ENCODE data around the gene TRMT1L.
A peak's percentile ranks its signal among the peaks of the same experiment; 100 is the strongest.

TRMT1L gene

DNA sequence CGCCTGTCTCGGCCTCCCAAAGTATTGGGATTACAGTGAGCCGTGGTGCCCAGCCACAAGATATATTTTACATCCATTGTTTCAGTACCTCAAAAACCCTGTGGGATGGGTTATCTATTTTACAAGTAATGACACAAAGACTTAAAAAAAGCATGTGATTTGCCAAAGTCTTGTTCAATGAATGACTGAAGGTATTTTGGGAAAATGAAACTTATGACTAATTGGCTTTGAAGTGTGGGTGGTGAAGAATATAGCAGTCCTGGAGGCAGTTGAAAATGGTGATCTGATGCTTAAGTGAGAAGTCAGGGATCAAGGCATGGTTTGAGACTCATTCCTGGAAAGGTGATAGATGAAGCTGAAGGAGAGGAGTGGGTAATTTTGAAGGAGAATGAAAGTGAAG, 3.2 kb upstream of the TRMT1L start:
- H3K27ac ChIP-seq (replicated peaks; ENCODE audit: low read length) = no peak overlapping the region
- peaks cover 2 to 3% of the 10 kb centered on the region in 2 donors for H3K36me3 ChIP-seq (replicated peaks in 1 of 2; ENCODE audit: control insufficient read depth in 2 of 2, insufficient read depth in 2 of 2, low read length in 2 of 2)
- peaks cover 1% of the 10 kb centered on the region for H3K79me1 ChIP-seq (ENCODE audit: low read depth, low read length)
- H3K23ac ChIP-seq (ENCODE audit: low read depth, low read length, poor library complexity) = no peak overlapping the region
- no peaks in the 10 kb centered on the region for H3K27me3 ChIP-seq (ENCODE audit: control insufficient read depth in 3 of 3, insufficient read depth in 3 of 3, low read depth in 1 of 3, low read length in 3 of 3)
- no peak overlapping the region for H2BK120ac ChIP-seq (ENCODE audit: low read depth, low read length)
- no peak overlapping the region for H4K8ac ChIP-seq (ENCODE audit: low read depth, low read length)
- H3K9ac ChIP-seq (ENCODE audit: low read depth, low read length, poor library complexity) = no peak overlapping the region
- H3K4ac ChIP-seq (ENCODE audit: low read length) = no peak overlapping the region
- no peak overlapping the region for H2BK5ac ChIP-seq (ENCODE audit: low read length)
- H2BK12ac ChIP-seq (ENCODE audit: low read length) = no peak overlapping the region
- no peak overlapping the region for H2AK5ac ChIP-seq (ENCODE audit: low read depth, low read length)
- peaks cover 2 to 7% of the 10 kb centered on the region in 2 donors for H3K4me1 ChIP-seq (ENCODE audit: control insufficient read depth in 2 of 2, insufficient read depth in 1 of 2, low read depth in 1 of 2, low read length in 2 of 2)
- H2BK15ac ChIP-seq (ENCODE audit: low read length) = no peak overlapping the region
- no peak overlapping the region for H4K91ac ChIP-seq (ENCODE audit: low read depth, low read length, poor library complexity)
- DNase-seq (ENCODE audit: low spot score) = no peak
- no peak overlapping the region for H2AFZ ChIP-seq (ENCODE audit: low read length)
- no peak overlapping the region for H3K18ac ChIP-seq (ENCODE audit: low read length)
- no peak overlapping the region for H3K4me3 ChIP-seq (ENCODE audit: low read length in 2 of 2)
- no CpG with 5 or more reads among the region's 3 CpGs for WGBS, 2 donors (ENCODE audit: extremely low coverage in 2 of 2, insufficient read length in 2 of 2, insufficient replicate concordance in 1 of 2)
- H3K9me3 ChIP-seq (replicated peaks in 1 of 2; ENCODE audit: control insufficient read depth in 2 of 2, insufficient read depth in 1 of 2, low read depth in 1 of 2, low read length in 2 of 2) = no peaks in the 10 kb centered on the region
- H3K4me2 ChIP-seq (ENCODE audit: insufficient read depth, low read length, poor library complexity, severe bottlenecking) = no peak overlapping the region
- H3K14ac ChIP-seq (ENCODE audit: low read length) = no peak overlapping the region

DNA sequence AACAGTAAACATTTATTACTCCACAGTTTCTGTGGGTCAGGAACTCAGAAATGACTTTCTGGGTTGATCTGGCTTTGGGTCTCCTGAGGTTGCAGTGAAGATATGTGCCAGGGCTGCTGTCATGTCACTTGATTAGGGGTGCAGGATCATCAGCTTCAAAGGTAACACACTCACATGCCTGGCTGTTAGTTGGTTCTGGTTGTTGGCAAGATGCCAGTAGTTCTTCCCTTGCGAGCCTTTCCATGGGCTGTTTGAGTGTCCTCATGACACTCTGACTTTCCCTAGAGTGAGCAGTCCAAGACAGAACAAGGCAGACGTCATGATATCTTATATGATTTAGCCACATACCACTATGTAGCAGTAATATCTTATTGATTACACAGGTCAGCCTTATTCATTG, 2.0 kb upstream of the TRMT1L start:
- no peak overlapping the region for H3K18ac ChIP-seq (ENCODE audit: low read length)
- H3K14ac ChIP-seq (ENCODE audit: low read length) = no peak overlapping the region
- peaks cover 1% of the 10 kb centered on the region for H3K79me1 ChIP-seq (ENCODE audit: low read depth, low read length)
- H4K91ac ChIP-seq (ENCODE audit: low read depth, low read length, poor library complexity) = no peak overlapping the region
- peak overlapping the region in 1 of 2 donors; percentile 35 for H3K4me3 ChIP-seq (ENCODE audit: low read length in 2 of 2)
- no peak overlapping the region for H4K8ac ChIP-seq (ENCODE audit: low read depth, low read length)
- no peak for DNase-seq (ENCODE audit: low spot score)
- peaks cover 2 to 7% of the 10 kb centered on the region in 2 donors for H3K4me1 ChIP-seq (ENCODE audit: control insufficient read depth in 2 of 2, insufficient read depth in 1 of 2, low read depth in 1 of 2, low read length in 2 of 2)
- no peak overlapping the region for H2BK15ac ChIP-seq (ENCODE audit: low read length)
- no peak overlapping the region for H3K4me2 ChIP-seq (ENCODE audit: insufficient read depth, low read length, poor library complexity, severe bottlenecking)
- no peak overlapping the region for H2AFZ ChIP-seq (ENCODE audit: low read length)
- no peak overlapping the region for H3K23ac ChIP-seq (ENCODE audit: low read depth, low read length, poor library complexity)
- no peak overlapping the region for H3K4ac ChIP-seq (ENCODE audit: low read length)
- no peak overlapping the region for H2AK5ac ChIP-seq (ENCODE audit: low read depth, low read length)
- no peaks in the 10 kb centered on the region for H3K9me3 ChIP-seq (replicated peaks in 1 of 2; ENCODE audit: control insufficient read depth in 2 of 2, insufficient read depth in 1 of 2, low read depth in 1 of 2, low read length in 2 of 2)
- H2BK120ac ChIP-seq (ENCODE audit: low read depth, low read length) = no peak overlapping the region
- peaks cover 0 to 2% of the 10 kb centered on the region in 2 donors for H3K36me3 ChIP-seq (replicated peaks in 1 of 2; ENCODE audit: control insufficient read depth in 2 of 2, insufficient read depth in 2 of 2, low read length in 2 of 2)
- H3K27me3 ChIP-seq (ENCODE audit: control insufficient read depth in 3 of 3, insufficient read depth in 3 of 3, low read depth in 1 of 3, low read length in 3 of 3) = no peaks in the 10 kb centered on the region
- no peak overlapping the region for H2BK12ac ChIP-seq (ENCODE audit: low read length)
- H3K9ac ChIP-seq (ENCODE audit: low read depth, low read length, poor library complexity) = no peak overlapping the region
- WGBS, 2 donors (ENCODE audit: extremely low coverage in 2 of 2, insufficient read length in 2 of 2, insufficient replicate concordance in 1 of 2) = no CpG with 5 or more reads among the region's 2 CpGs
- no peak overlapping the region for H3K27ac ChIP-seq (replicated peaks; ENCODE audit: low read length)
- no peak overlapping the region for H2BK5ac ChIP-seq (ENCODE audit: low read length)

DNA sequence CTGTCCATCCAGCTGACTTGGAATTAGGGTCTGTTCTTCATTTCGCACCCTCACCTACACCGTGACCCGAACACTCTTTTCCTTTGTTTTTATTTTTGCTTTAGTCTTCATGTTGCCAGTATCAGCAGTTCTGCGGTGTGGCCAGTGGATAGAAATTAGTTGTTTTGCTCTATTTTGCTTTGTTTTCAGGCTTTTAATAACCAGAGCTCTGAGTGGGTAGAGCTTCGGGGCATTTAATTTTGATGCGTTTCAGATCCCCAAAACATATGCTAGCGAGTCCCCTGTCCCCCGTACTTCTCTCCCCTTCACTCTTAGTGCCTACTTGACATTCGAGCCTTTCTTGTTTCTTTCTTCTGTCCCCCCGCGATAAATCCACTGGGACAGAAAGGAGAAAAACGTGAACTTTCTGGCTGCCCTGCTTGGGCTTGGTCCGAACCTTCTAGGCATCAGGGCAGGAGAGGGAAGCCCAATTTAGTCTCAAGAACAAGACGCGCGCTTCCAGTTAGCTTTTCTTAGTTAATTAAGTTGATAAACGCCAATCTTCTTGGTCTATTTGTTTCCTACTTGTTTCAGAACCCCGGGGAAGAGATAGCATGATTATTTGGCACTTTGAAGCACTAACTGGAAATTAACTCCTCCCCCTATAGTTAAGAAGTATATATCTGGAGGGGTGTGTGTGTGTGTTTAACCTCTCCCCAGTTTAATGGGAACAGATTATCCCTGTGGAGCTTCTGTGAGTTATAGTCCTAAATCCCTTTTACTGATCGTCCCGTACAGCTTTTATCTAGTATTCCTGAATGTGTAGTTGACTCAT, 1.1 kb upstream of the TRMT1L start:
- Histone ChIP-seq H3K4ac (ENCODE audit: low read length) (no peak overlapping the region), H2BK15ac (ENCODE audit: low read length) (no peak overlapping the region)

DNA sequence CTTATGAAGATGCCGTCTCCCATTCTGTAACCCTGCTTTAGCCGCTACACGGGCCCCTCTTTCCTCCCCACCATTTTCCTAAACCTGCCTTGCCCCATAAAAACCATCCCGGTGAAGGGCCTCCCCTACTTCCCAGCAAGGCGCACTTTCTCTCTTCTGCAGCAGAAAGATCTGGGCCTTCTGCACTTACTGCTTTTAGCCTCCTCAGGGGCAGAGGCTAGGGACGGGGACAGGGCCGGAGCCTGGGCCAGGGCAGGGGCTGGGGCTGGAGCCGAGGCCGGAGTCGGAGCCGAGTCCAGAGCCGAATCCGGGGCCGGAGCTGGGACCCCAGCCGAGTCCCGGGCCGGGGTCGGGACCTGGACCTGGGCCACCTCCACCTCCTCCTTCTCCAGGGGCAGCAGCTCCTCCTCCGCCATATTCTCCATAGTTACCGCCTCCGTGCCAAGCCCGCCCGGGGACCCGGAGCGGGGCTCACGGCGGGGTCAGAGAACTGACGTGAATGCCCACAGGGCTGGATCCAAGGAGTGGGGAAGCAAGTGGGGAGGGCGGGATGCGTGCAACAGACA, 382 bp downstream of the TRMT1L start:
- Histone ChIP-seq H3K4me3 (ENCODE audit: low read length in 2 of 2) (peak overlapping the region; percentile 70 to 96), H3K23ac (ENCODE audit: low read depth, low read length, poor library complexity) (peak overlapping the region; percentile 98), H3K9me3 (replicated peaks in 1 of 2; ENCODE audit: control insufficient read depth in 2 of 2, insufficient read depth in 1 of 2, low read depth in 1 of 2, low read length in 2 of 2) (no peaks in the 10 kb centered on the region), H3K36me3 (replicated peaks in 1 of 2; ENCODE audit: control insufficient read depth in 2 of 2, insufficient read depth in 2 of 2, low read length in 2 of 2) (peaks cover 2 to 4% of the 10 kb centered on the region in 2 donors), H3K4me2 (ENCODE audit: insufficient read depth, low read length, poor library complexity, severe bottlenecking) (peak overlapping the region; percentile 79), H2AFZ (ENCODE audit: low read length) (peak overlapping the region; percentile 99), H4K8ac (ENCODE audit: low read depth, low read length) (no peak overlapping the region), H3K18ac (ENCODE audit: low read length) (peak overlapping the region; percentile 98), H3K79me1 (ENCODE audit: low read depth, low read length) (peaks cover 1% of the 10 kb centered on the region), H2BK15ac (ENCODE audit: low read length) (peak overlapping the region; percentile 59), H2BK5ac (ENCODE audit: low read length) (peak overlapping the region; percentile 90), H3K4ac (ENCODE audit: low read length) (peak overlapping the region; percentile 38), H3K4me1 (ENCODE audit: control insufficient read depth in 2 of 2, insufficient read depth in 1 of 2, low read depth in 1 of 2, low read length in 2 of 2) (peaks cover 2 to 7% of the 10 kb centered on the region in 2 donors), H2BK12ac (ENCODE audit: low read length) (no peak overlapping the region), H4K91ac (ENCODE audit: low read depth, low read length, poor library complexity) (no peak overlapping the region), H2AK5ac (ENCODE audit: low read depth, low read length) (peak overlapping the region; percentile 17), H3K9ac (ENCODE audit: low read depth, low read length, poor library complexity) (peak overlapping the region; percentile 87), H2BK120ac (ENCODE audit: low read depth, low read length) (no peak overlapping the region), H3K27me3 (ENCODE audit: control insufficient read depth in 3 of 3, insufficient read depth in 3 of 3, low read depth in 1 of 3, low read length in 3 of 3) (no peaks in the 10 kb centered on the region), H3K27ac (replicated peaks; ENCODE audit: low read length) (peak overlapping the region; percentile 93), H3K14ac (ENCODE audit: low read length) (peak overlapping the region; percentile 14)
- WGBS, 2 donors (ENCODE audit: extremely low coverage in 2 of 2, insufficient read length in 2 of 2, insufficient replicate concordance in 1 of 2) = no CpG with 5 or more reads among the region's 30 CpGs
- no peak for DNase-seq (ENCODE audit: low spot score)

More for the DNA sequence above, 1.1 kb upstream of the TRMT1L start:
- Histone ChIP-seq H3K4me1 (ENCODE audit: control insufficient read depth in 2 of 2, insufficient read depth in 1 of 2, low read depth in 1 of 2, low read length in 2 of 2) (peaks cover 2 to 7% of the 10 kb centered on the region in 2 donors), H2BK5ac (ENCODE audit: low read length) (no peak overlapping the region), H3K79me1 (ENCODE audit: low read depth, low read length) (peaks cover 1% of the 10 kb centered on the region), H3K18ac (ENCODE audit: low read length) (no peak overlapping the region), H3K23ac (ENCODE audit: low read depth, low read length, poor library complexity) (peak overlapping the region; percentile 98), H4K91ac (ENCODE audit: low read depth, low read length, poor library complexity) (no peak overlapping the region), H4K8ac (ENCODE audit: low read depth, low read length) (no peak overlapping the region), H2BK12ac (ENCODE audit: low read length) (no peak overlapping the region), H2AK5ac (ENCODE audit: low read depth, low read length) (no peak overlapping the region), H2BK120ac (ENCODE audit: low read depth, low read length) (no peak overlapping the region), H3K9ac (ENCODE audit: low read depth, low read length, poor library complexity) (peak overlapping the region; percentile 25), H3K9me3 (replicated peaks in 1 of 2; ENCODE audit: control insufficient read depth in 2 of 2, insufficient read depth in 1 of 2, low read depth in 1 of 2, low read length in 2 of 2) (no peaks in the 10 kb centered on the region), H3K27ac (replicated peaks; ENCODE audit: low read length) (no peak overlapping the region), H3K27me3 (ENCODE audit: control insufficient read depth in 3 of 3, insufficient read depth in 3 of 3, low read depth in 1 of 3, low read length in 3 of 3) (no peaks in the 10 kb centered on the region), H3K4me3 (ENCODE audit: low read length in 2 of 2) (peak overlapping the region; percentile 70 to 95), H3K4me2 (ENCODE audit: insufficient read depth, low read length, poor library complexity, severe bottlenecking) (peak overlapping the region; percentile 63), H3K36me3 (replicated peaks in 1 of 2; ENCODE audit: control insufficient read depth in 2 of 2, insufficient read depth in 2 of 2, low read length in 2 of 2) (peaks cover 0 to 2% of the 10 kb centered on the region in 2 donors), H3K14ac (ENCODE audit: low read length) (no peak overlapping the region), H2AFZ (ENCODE audit: low read length) (peak overlapping the region; percentile 99)
- DNase-seq (ENCODE audit: low spot score) = peak; percentile 8
- WGBS, 2 donors (ENCODE audit: extremely low coverage in 2 of 2, insufficient read length in 2 of 2, insufficient replicate concordance in 1 of 2) = no CpG with 5 or more reads among the region's 20 CpGs
